ENCODE data around the gene SLC6A4. TPM values are rescaled to one million over a fixed set of nuclear protein-coding genes. Genes with fewer than 3 reads are reported as not detected.
"Not testable (repeated sequence)": the region's sequence is repeated elsewhere in the genome, so short reads cannot be mapped to it uniquely, and the experiment has no call there.

The SLC6A4 gene
- total and polyA plus RNA-seq, 5 experiments from 2014 or later: 0.05 to 0.16 TPM; not detected in 3

DNA sequence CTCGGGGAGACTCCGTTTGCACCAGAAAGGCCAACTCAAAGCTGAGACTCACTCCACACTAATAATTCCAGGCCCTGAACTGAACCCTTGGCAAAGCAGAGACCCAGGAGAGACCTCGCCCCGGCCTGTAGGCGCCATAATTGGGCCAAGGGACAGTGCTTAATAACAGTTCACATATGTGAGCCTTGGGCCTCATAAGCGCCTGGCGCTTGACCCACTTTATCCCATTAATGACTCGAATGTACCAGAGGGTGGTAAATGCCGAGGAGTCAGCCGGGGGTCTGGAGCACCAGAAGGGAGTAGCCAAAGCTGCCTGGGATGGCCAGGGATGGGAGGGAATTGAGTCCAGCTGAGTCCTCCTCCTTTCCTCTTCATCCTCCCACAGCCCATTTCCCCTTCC lies 24.6 kb downstream of the SLC6A4 start:
- H3K27me3 Mint-ChIP-seq: peaks cover 1 to 28% (median 10%) of the 10 kb centered on the region in 5 donors
- no peaks in the 10 kb centered on the region for H3K9me3 Mint-ChIP-seq
- H3K27ac Mint-ChIP-seq: no peak overlapping the region
- no peak overlapping the region for H3K4me3 Mint-ChIP-seq
- ATAC-seq (no peak), DNase-seq (no peak)
- no peaks in the 10 kb centered on the region for H3K36me3 Mint-ChIP-seq
- POLR2A ChIA-PET: no interaction called here
- H3K4me1 Mint-ChIP-seq: peaks cover 0 to 5% (median 0%) of the 10 kb centered on the region in 4 donors

DNA sequence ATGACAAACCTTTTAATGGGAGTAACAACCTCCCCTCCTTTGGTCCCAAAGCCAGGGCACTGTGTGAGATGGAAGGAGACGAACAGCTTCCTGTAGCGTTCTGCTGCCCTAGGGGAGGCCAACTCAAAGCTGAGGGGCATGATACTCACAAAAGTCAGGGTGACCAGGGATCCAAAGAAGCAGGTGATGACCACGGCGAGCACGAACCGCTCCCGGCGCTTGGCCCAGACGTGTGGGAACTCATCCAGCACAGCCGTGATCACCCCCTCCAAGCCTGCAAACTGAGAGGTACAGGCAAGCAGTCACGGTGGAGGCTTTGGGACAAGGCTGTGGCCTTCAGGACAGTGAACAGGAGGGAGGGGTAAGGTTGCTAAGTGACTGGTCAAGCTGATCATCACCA lies 25.1 kb downstream of the SLC6A4 start:
- ATAC-seq (no peak), DNase-seq (no peak)
- Mint-ChIP-seq H3K4me3 (no peak overlapping the region), H3K4me1 (peaks cover 0 to 5% (median 0%) of the 10 kb centered on the region in 4 donors), H3K27me3 (peaks cover 1 to 28% (median 10%) of the 10 kb centered on the region in 5 donors), H3K27ac (no peak overlapping the region), H3K9me3 (no peaks in the 10 kb centered on the region), H3K36me3 (no peaks in the 10 kb centered on the region)
- POLR2A ChIA-PET: no interaction called here

DNA sequence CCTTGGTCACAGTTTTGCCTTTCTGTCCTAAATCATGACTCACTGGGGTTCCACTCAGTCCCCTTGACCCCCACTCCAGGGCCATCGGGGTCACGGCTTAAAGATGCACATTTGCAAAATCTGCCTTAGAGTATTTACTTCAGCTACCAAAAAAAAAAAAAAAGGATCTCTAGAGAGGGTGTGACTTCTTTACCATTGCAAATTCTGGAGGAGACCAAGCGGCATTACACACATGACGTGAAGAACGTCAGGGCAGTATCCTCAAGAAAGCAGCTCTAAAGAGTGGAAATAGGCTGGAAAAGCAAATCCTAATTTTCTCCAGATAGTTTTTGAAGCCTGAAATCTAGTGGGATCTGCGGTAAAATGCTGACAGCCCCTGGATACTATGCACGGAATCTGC lies 25.6 kb downstream of the SLC6A4 start:
- H3K4me3 Mint-ChIP-seq: no peak overlapping the region
- no peaks in the 10 kb centered on the region for H3K36me3 Mint-ChIP-seq
- peaks cover 3 to 28% (median 10%) of the 10 kb centered on the region in 5 donors for H3K27me3 Mint-ChIP-seq
- no peaks in the 10 kb centered on the region for H3K9me3 Mint-ChIP-seq
- peaks cover 0 to 5% (median 0%) of the 10 kb centered on the region in 4 donors for H3K4me1 Mint-ChIP-seq
- no peak overlapping the region for H3K27ac Mint-ChIP-seq
- POLR2A ChIA-PET: no interaction called here
- no peak for ATAC-seq
- no peak for DNase-seq

DNA sequence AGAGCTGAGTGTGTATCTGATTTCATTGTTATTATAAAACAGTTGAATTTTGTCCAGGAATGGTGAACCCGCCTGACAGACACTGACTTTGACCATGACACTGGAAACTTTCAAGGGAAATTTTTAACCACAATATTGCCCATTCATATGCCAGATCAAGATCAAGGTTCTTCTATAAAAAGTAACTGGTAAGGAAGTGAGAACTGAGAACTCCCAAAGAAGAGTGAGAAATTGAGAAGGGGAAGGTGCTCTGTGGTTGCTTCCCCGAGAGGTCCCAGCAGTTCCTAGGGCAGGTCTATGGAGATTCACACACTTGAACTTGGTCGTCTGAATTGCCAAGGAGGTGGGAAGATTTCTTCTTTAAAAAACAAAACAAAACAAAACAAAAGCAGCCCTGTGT lies 27.3 kb downstream of the SLC6A4 start:
- H3K9me3 Mint-ChIP-seq: no peaks in the 10 kb centered on the region
- no peaks in the 10 kb centered on the region for H3K36me3 Mint-ChIP-seq
- H3K4me3 Mint-ChIP-seq: no peak overlapping the region
- H3K4me1 Mint-ChIP-seq: peaks cover 0 to 5% (median 0%) of the 10 kb centered on the region in 4 donors
- DNase-seq (no peak), ATAC-seq (no peak)
- no peak overlapping the region for H3K27ac Mint-ChIP-seq
- POLR2A ChIA-PET: no interaction called here
- H3K27me3 Mint-ChIP-seq: peaks cover 4 to 37% (median 16%) of the 10 kb centered on the region in 5 donors

DNA sequence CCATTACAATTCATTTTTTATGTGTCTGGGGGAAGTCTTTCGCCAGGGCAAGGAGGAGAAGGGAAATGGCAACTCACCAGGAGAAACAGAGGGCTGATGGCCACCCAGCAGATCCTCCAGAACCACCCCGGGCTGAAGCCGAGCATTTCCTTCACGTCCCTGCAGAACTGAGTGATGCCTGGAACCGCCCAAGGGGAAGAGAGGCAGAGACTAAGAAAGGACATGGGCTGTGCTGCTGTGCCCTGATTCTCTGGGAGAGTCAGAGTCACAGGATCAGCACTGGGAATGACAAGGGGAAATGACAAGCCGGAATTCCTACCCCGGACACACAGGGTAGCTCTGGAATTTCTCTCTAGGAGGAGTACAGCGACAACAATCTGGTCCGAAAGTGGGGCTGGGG lies 27.8 kb downstream of the SLC6A4 start:
- peak overlapping the region in 2 of 10 donors; percentile 30 to 73 for H3K27ac Mint-ChIP-seq
- H3K9me3 Mint-ChIP-seq: no peaks in the 10 kb centered on the region
- H3K4me3 Mint-ChIP-seq: no peak overlapping the region
- H3K36me3 Mint-ChIP-seq: no peaks in the 10 kb centered on the region
- H3K4me1 Mint-ChIP-seq: peaks cover 0 to 5% (median 0%) of the 10 kb centered on the region in 4 donors
- POLR2A ChIA-PET: no interaction called here
- no peak for ATAC-seq
- H3K27me3 Mint-ChIP-seq: peaks cover 4 to 43% (median 22%) of the 10 kb centered on the region in 5 donors
- DNase-seq: no peak

DNA sequence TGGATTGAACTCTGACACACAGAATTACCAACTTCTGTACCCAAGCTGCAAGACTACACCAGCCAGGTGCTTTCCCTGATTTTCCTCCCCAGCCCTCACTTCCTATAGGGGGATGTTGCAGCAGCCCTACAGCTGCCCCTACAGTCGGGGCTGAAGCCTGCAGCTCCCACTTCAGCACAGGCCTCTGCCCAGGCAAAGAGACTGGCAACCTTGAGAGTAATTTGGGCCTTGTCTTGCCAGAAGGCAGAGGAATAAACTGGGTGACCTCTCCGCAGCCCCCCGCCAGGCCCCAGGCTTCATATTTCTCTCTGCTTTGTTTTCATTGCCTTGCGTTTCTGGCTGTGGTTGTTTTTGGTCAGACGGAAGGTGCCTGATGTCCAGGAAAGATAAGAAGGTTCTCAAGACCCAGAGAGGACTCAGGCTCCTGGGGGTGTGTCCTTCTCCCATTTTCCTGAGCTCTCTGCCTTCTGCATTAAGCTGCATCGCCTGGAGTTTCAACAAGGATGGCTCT lies 32.0 kb downstream of the SLC6A4 start:
- no peaks in the 10 kb centered on the region for H3K36me3 Mint-ChIP-seq
- peaks cover 3 to 48% (median 22%) of the 10 kb centered on the region in 5 donors for H3K27me3 Mint-ChIP-seq
- DNase-seq (no peak), ATAC-seq (no peak)
- H3K4me3 Mint-ChIP-seq: no peak overlapping the region
- no peak overlapping the region for H3K27ac Mint-ChIP-seq
- no peaks in the 10 kb centered on the region for H3K4me1 Mint-ChIP-seq
- no peaks in the 10 kb centered on the region for H3K9me3 Mint-ChIP-seq
- POLR2A ChIA-PET: no interaction called here

DNA sequence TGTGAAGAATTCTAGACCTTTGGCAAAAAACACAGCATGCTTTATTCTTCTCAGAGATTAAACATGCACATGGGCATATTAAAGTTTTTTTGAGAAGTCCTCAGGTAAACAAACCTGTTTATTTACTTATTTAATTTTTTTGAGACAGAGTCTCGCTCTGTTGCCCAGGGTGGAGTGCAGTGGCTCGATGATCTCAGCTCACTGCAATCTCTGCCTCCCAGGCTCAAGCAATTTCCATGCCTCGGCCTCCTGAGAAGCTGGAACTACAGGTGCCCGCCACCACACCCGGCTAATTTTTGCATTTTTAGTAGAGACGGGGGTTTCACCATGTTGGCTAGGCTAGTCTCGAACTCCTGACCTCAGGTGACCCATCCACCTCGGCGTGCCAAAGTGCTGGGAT lies 34.8 kb downstream of the SLC6A4 start:
- H3K4me1 Mint-ChIP-seq, H3K27ac Mint-ChIP-seq, H3K9me3 Mint-ChIP-seq, POLR2A ChIA-PET, DNase-seq, ATAC-seq, H3K4me3 Mint-ChIP-seq, H3K36me3 Mint-ChIP-seq: not testable (repeated sequence)
- H3K27me3 Mint-ChIP-seq: peaks cover 0 to 31% (median 16%) of the 10 kb centered on the region in 5 donors

DNA sequence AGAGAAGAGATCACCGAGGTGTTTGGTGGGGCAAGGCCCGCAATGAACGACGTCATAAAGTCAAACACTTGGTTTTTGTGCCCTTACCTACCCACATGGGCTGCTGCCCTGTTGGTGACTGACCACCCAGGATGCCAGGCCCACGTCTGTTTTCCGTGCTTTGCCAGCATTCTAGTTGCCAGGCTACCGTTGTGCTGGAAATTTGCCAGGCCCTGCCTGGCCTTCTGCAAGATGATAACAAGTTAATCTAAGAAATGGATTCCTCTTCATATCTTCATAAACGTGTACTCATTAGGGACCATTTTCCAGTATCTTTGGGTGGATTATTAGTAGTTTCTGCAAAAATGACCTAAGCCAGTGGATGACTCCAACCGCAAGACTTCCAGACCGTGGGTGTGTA lies 35.4 kb downstream of the SLC6A4 start:
- H3K27ac Mint-ChIP-seq: no peak overlapping the region
- no peak for ATAC-seq
- no peaks in the 10 kb centered on the region for H3K4me1 Mint-ChIP-seq
- no peak overlapping the region for H3K4me3 Mint-ChIP-seq
- H3K27me3 Mint-ChIP-seq: peaks cover 0 to 29% (median 16%) of the 10 kb centered on the region in 5 donors
- no peaks in the 10 kb centered on the region for H3K9me3 Mint-ChIP-seq
- POLR2A ChIA-PET: no interaction called here
- H3K36me3 Mint-ChIP-seq: no peaks in the 10 kb centered on the region
- DNase-seq: no peak

DNA sequence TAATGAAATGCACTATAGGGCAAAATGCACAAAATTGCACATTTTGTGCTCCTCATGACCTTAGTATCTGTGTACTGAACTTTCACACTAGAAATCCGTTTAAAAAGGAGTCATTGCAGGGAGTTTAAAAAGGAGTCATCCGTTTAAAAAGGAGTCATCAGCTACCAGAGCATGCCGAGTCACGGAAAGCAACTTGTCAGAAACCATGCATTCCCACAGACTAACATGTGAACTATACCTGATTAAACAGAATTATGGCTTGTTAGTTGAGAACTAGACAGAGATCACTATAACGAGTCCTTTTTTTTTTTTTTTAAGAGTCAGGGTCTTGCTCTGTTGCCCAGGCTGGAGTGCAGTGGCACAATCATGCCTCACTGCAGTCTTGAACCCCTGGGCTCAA lies 35.9 kb downstream of the SLC6A4 start:
- H3K4me1 Mint-ChIP-seq: no peaks in the 10 kb centered on the region
- H3K27ac Mint-ChIP-seq: peak overlapping the region in 1 of 10 donors; percentile 31
- no peaks in the 10 kb centered on the region for H3K9me3 Mint-ChIP-seq
- ATAC-seq (no peak), DNase-seq (no peak)
- H3K4me3 Mint-ChIP-seq: no peak overlapping the region
- H3K36me3 Mint-ChIP-seq: no peaks in the 10 kb centered on the region
- POLR2A ChIA-PET: no interaction called here
- peaks cover 0 to 28% (median 16%) of the 10 kb centered on the region in 5 donors for H3K27me3 Mint-ChIP-seq

DNA sequence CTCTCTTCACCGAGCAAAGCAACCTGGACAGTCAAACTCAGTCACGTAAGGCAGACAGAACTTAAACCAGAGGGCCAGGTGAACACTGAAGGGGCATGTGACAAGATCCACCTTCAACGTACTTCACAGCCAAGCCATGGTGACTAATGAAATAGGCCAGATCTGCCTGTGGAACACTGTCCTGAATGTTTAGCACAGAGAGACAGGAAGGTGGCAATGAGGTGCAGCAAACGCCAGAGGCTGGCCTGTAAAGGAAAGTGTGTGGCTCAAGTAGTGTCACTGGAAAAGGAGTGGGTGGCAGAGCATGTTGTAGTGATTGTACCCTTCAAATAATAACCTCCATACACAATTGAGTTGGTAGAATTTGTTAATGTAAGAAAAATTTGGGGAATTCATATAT lies 38.1 kb downstream of the SLC6A4 start:
- POLR2A ChIA-PET: no interaction called here
- H3K36me3 Mint-ChIP-seq: no peaks in the 10 kb centered on the region
- no peak for DNase-seq
- H3K9me3 Mint-ChIP-seq: no peaks in the 10 kb centered on the region
- no peak overlapping the region for H3K4me3 Mint-ChIP-seq
- no peak for ATAC-seq
- no peak overlapping the region for H3K27ac Mint-ChIP-seq
- peaks cover 0 to 16% (median 4%) of the 10 kb centered on the region in 5 donors for H3K27me3 Mint-ChIP-seq
- peaks cover 0 to 3% (median 0%) of the 10 kb centered on the region in 4 donors for H3K4me1 Mint-ChIP-seq

DNA sequence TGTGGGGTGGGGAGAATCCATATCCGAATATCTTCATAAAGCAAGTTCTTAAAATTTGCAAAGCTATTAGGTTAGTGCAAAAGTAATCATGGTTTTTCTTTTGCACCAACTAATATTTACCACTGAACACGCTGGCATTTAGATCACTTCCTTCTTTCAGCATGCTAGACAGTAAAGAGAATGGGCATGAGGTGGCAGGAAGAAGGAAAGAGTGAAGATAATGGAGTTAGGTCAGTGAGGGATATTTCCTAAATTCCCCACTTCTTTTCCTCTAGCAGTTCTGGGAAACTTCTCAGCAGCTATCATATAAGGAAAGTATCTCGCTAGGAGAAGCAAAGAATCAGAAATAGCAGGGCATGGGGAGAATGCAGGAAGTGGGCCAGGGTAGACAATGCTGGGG lies 39.0 kb downstream of the SLC6A4 start:
- no peak overlapping the region for H3K4me3 Mint-ChIP-seq
- no peaks in the 10 kb centered on the region for H3K36me3 Mint-ChIP-seq
- peaks cover 0 to 3% (median 0%) of the 10 kb centered on the region in 4 donors for H3K4me1 Mint-ChIP-seq
- POLR2A ChIA-PET: interaction anchor here (0.7 kb wide), 1 partner anchor 266 kb away, joined by 3 read pairs; no protein-coding TSS in a partner anchor
- no peak for DNase-seq
- no peak overlapping the region for H3K27ac Mint-ChIP-seq
- no peaks in the 10 kb centered on the region for H3K9me3 Mint-ChIP-seq
- ATAC-seq: no peak
- H3K27me3 Mint-ChIP-seq: peaks cover 0 to 14% (median 4%) of the 10 kb centered on the region in 5 donors

DNA sequence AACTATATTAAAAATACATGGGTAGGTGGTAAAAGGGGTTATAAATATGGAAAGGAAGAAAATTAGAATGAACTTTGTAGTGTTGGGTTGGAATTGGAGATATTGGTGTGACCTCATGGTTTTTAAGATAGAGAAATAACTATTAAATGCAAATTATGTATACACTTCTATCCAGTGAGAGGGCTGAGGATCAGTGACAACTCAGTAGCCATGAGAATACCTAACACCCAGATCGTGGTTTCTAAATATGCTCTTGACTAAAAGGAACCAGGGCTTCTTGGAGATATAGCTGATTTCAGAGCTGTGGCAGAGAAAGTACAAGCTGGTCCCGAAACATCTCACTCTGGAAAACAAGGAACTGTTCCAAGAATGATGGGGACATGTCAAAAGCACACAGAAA lies 44.4 kb downstream of the SLC6A4 start:
- no peak for ATAC-seq
- Mint-ChIP-seq H3K4me1 (peaks cover 0 to 3% (median 0%) of the 10 kb centered on the region in 4 donors), H3K27ac (no peak overlapping the region), H3K36me3 (peaks cover 0 to 2% (median 0%) of the 10 kb centered on the region in 3 donors), H3K4me3 (no peak overlapping the region), H3K27me3 (no peaks in the 10 kb centered on the region), H3K9me3 (no peaks in the 10 kb centered on the region)
- no peak for DNase-seq
- POLR2A ChIA-PET: no interaction called here

DNA sequence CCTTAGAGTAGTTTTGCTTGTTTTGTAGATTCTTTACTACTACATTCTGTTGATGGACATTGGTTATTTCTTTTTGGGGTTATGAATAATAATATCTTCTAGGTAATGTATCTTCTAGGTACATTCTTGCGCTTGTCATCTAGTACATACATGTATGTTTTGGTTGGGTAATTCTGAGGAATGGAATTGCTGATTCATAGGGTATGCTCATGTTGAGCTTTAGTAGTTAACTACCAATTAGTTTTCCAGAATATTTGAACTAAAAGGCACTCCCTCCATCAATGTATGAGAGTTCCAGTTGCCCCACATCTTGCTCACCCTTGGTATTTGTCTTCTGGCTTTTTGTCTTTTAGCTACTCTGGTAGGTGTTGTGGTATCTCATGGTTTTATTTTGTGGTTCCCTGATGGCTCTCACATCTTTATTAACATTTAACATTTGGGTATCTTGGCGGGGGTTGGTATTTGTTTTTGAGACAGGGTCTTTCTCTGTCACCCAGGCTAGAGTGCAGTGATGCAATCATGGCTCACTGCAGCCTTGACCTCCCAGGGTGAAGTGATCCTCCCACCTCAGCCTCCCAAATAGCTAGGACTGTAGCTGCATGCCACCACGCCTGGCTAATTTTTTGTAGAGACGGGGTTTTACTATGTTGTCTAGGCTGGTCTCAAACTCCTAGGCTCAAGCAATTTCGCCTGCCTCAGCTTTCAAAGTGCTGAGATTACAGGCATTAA lies 47.1 kb downstream of the SLC6A4 start:
- Mint-ChIP-seq H3K4me3 (no peak overlapping the region), H3K4me1 (peaks cover 0 to 3% (median 0%) of the 10 kb centered on the region in 4 donors), H3K36me3 (peaks cover 8 to 26% (median 13%) of the 10 kb centered on the region in 3 donors), H3K27ac (peak overlapping the region in 2 of 10 donors; percentile 3 to 38), H3K9me3 (no peaks in the 10 kb centered on the region), H3K27me3 (no peaks in the 10 kb centered on the region)
- no peak for DNase-seq
- ATAC-seq: no peak
- POLR2A ChIA-PET: no interaction called here
